ENCODE data around the gene KAT8.

Gene KAT8

GRCh38 chr16:31117384-31118222 is at the start of gene KAT8:
Gene KAT8, plus strand, starts transcription at chr16:31117664. Its CDS starts 18 bp downstream, at chr16:31117682.
- peak within 1 kb of the TSS; percentile 95 for H3K4me3 ChIP-seq (ENCODE audit: low read depth, low read length)
- peak within 1 kb of the TSS; percentile 83 for H3K9ac ChIP-seq (ENCODE audit: low read length)
- no peaks in the 10 kb centered on the region for H3K9me3 ChIP-seq (ENCODE audit: control insufficient read depth, insufficient read depth, low read depth, low read length)
- H3K27ac ChIP-seq (ENCODE audit: low read depth, low read length), result peak within 1 kb of the TSS; percentile 93
- no peaks in the 10 kb centered on the region for H3K27me3 ChIP-seq (ENCODE audit: control insufficient read depth, insufficient read depth, low read length)
- H3K36me3 ChIP-seq (ENCODE audit: control insufficient read depth, insufficient read depth, low read length), result peaks cover 39% of the 10 kb centered on the region
- H3K4me1 ChIP-seq (ENCODE audit: control insufficient read depth, insufficient read depth, low read length), result peaks cover 3% of the 10 kb centered on the region; the same call in 1 of the 2 replicates

- H3K27ac ChIP-seq (ENCODE audit: low read depth, low read length), result no peak overlapping the region
Observed at GRCh38 chr16:31071861-31072260, 45.6 kb upstream of the KAT8 start.

GRCh38 chr16:31072540-31073141 is 44.8 kb upstream of the KAT8 start:
- Histone ChIP-seq H3K36me3 (ENCODE audit: control insufficient read depth, insufficient read depth, low read length) (peaks cover 18% of the 10 kb centered on the region), H3K27ac (ENCODE audit: low read depth, low read length) (peak overlapping the region; percentile 59), H3K4me3 (ENCODE audit: low read depth, low read length) (peak overlapping the region; percentile 97), H3K9me3 (ENCODE audit: control insufficient read depth, insufficient read depth, low read depth, low read length) (no peaks in the 10 kb centered on the region), H3K27me3 (ENCODE audit: control insufficient read depth, insufficient read depth, low read length) (no peaks in the 10 kb centered on the region), H3K4me1 (ENCODE audit: control insufficient read depth, insufficient read depth, low read length) (peaks cover 6% of the 10 kb centered on the region), H3K9ac (ENCODE audit: low read length) (peak overlapping the region; percentile 83)

More at GRCh38 chr16:31071861-31072260, 45.6 kb upstream of the KAT8 start:
- Histone ChIP-seq H3K36me3 (ENCODE audit: control insufficient read depth, insufficient read depth, low read length) (peaks cover 10% of the 10 kb centered on the region), H3K4me3 (ENCODE audit: low read depth, low read length) (peak overlapping the region; percentile 97), H3K9me3 (ENCODE audit: control insufficient read depth, insufficient read depth, low read depth, low read length) (no peaks in the 10 kb centered on the region), H3K9ac (ENCODE audit: low read length) (peak overlapping the region; percentile 83), H3K4me1 (ENCODE audit: control insufficient read depth, insufficient read depth, low read length) (peaks cover 6% of the 10 kb centered on the region), H3K27me3 (ENCODE audit: control insufficient read depth, insufficient read depth, low read length) (no peaks in the 10 kb centered on the region)

- Histone ChIP-seq H3K27ac (ENCODE audit: low read depth, low read length) (peak overlapping the region; percentile 59), H3K4me1 (ENCODE audit: control insufficient read depth, insufficient read depth, low read length) (peaks cover 6% of the 10 kb centered on the region), H3K36me3 (ENCODE audit: control insufficient read depth, insufficient read depth, low read length) (peaks cover 25% of the 10 kb centered on the region)
Observed at GRCh38 chr16:31073142-31073969, 44.1 kb upstream of the KAT8 start.

GRCh38 chr16:31073970-31074813 is 43.3 kb upstream of the KAT8 start, which contains the start of the genes ZNF646 and ZNF668:
Gene ZNF646, plus strand, starts transcription at chr16:31074422. Its CDS starts 1,903 bp downstream, at chr16:31076325.
Gene ZNF668, minus strand, starts transcription at chr16:31074240. Its CDS starts 9,781 bp downstream, at chr16:31064459.
- peak within 1 kb of the TSS; percentile 97 for H3K4me3 ChIP-seq (ENCODE audit: low read depth, low read length)
- H3K9me3 ChIP-seq (ENCODE audit: control insufficient read depth, insufficient read depth, low read depth, low read length), result no peaks in the 10 kb centered on the region
- peaks cover 6% of the 10 kb centered on the region for H3K4me1 ChIP-seq (ENCODE audit: control insufficient read depth, insufficient read depth, low read length)
- peak within 1 kb of the TSS; percentile 83 for H3K9ac ChIP-seq (ENCODE audit: low read length)
- peaks cover 33% of the 10 kb centered on the region for H3K36me3 ChIP-seq (ENCODE audit: control insufficient read depth, insufficient read depth, low read length)
- no peaks in the 10 kb centered on the region for H3K27me3 ChIP-seq (ENCODE audit: control insufficient read depth, insufficient read depth, low read length)
- peak within 1 kb of the TSS; percentile 59 for H3K27ac ChIP-seq (ENCODE audit: low read depth, low read length)

More at GRCh38 chr16:31073142-31073969, 44.1 kb upstream of the KAT8 start:
- H3K4me3 ChIP-seq (ENCODE audit: low read depth, low read length), result peak overlapping the region; percentile 97
- peak overlapping the region; percentile 83 for H3K9ac ChIP-seq (ENCODE audit: low read length)
- no peaks in the 10 kb centered on the region for H3K27me3 ChIP-seq (ENCODE audit: control insufficient read depth, insufficient read depth, low read length)
- no peaks in the 10 kb centered on the region for H3K9me3 ChIP-seq (ENCODE audit: control insufficient read depth, insufficient read depth, low read depth, low read length)

GRCh38 chr16:31074814-31075183 is 42.7 kb upstream of the KAT8 start:
- Histone ChIP-seq H3K27me3 (ENCODE audit: control insufficient read depth, insufficient read depth, low read length) (no peaks in the 10 kb centered on the region), H3K27ac (ENCODE audit: low read depth, low read length) (peak overlapping the region; percentile 59; the same call in 1 of the 2 replicates), H3K9me3 (ENCODE audit: control insufficient read depth, insufficient read depth, low read depth, low read length) (no peaks in the 10 kb centered on the region), H3K4me3 (ENCODE audit: low read depth, low read length) (peak overlapping the region; percentile 97), H3K9ac (ENCODE audit: low read length) (peak overlapping the region; percentile 83), H3K4me1 (ENCODE audit: control insufficient read depth, insufficient read depth, low read length) (peaks cover 6% of the 10 kb centered on the region), H3K36me3 (ENCODE audit: control insufficient read depth, insufficient read depth, low read length) (peaks cover 39% of the 10 kb centered on the region)

GRCh38 chr16:31076319-31076718 is 41.1 kb upstream of the KAT8 start:
- H3K9me3 ChIP-seq (ENCODE audit: control insufficient read depth, insufficient read depth, low read depth, low read length), result no peaks in the 10 kb centered on the region
- no peak overlapping the region for H3K4me3 ChIP-seq (ENCODE audit: low read depth, low read length)
- peaks cover 54% of the 10 kb centered on the region for H3K36me3 ChIP-seq (ENCODE audit: control insufficient read depth, insufficient read depth, low read length)
- H3K27me3 ChIP-seq (ENCODE audit: control insufficient read depth, insufficient read depth, low read length), result no peaks in the 10 kb centered on the region
- no peak overlapping the region for H3K27ac ChIP-seq (ENCODE audit: low read depth, low read length)
- H3K4me1 ChIP-seq (ENCODE audit: control insufficient read depth, insufficient read depth, low read length), result peaks cover 6% of the 10 kb centered on the region
- H3K9ac ChIP-seq (ENCODE audit: low read length), result no peak overlapping the region

GRCh38 chr16:31077024-31077423 is 40.4 kb upstream of the KAT8 start:
- peaks cover 61% of the 10 kb centered on the region for H3K36me3 ChIP-seq (ENCODE audit: control insufficient read depth, insufficient read depth, low read length)
- H3K27ac ChIP-seq (ENCODE audit: low read depth, low read length), result no peak overlapping the region
- H3K4me1 ChIP-seq (ENCODE audit: control insufficient read depth, insufficient read depth, low read length), result peaks cover 3% of the 10 kb centered on the region
- no peak overlapping the region for H3K9ac ChIP-seq (ENCODE audit: low read length)
- no peak overlapping the region for H3K4me3 ChIP-seq (ENCODE audit: low read depth, low read length)
- H3K27me3 ChIP-seq (ENCODE audit: control insufficient read depth, insufficient read depth, low read length), result no peaks in the 10 kb centered on the region
- no peaks in the 10 kb centered on the region for H3K9me3 ChIP-seq (ENCODE audit: control insufficient read depth, insufficient read depth, low read depth, low read length)

GRCh38 chr16:31077592-31078396 is 39.7 kb upstream of the KAT8 start:
- H3K9ac ChIP-seq (ENCODE audit: low read length), result no peak overlapping the region
- H3K9me3 ChIP-seq (ENCODE audit: control insufficient read depth, insufficient read depth, low read depth, low read length), result no peaks in the 10 kb centered on the region
- H3K4me1 ChIP-seq (ENCODE audit: control insufficient read depth, insufficient read depth, low read length), result no peaks in the 10 kb centered on the region
- no peaks in the 10 kb centered on the region for H3K27me3 ChIP-seq (ENCODE audit: control insufficient read depth, insufficient read depth, low read length)
- H3K4me3 ChIP-seq (ENCODE audit: low read depth, low read length), result no peak overlapping the region
- H3K27ac ChIP-seq (ENCODE audit: low read depth, low read length), result no peak overlapping the region
- H3K36me3 ChIP-seq (ENCODE audit: control insufficient read depth, insufficient read depth, low read length), result peaks cover 68% of the 10 kb centered on the region

Measured in HUES6 (cell line).